ENCODE results near the gene GAMT. TPM values are rescaled to one million over a fixed set of nuclear protein-coding genes. Genes with fewer than 3 reads are reported as not detected.

Gene GAMT
- total RNA-seq, 5 donors from 2014 or later (not counting 1 experiment from before 2014, with no cell fraction given), result 11.8 to 18.1 (median 13.7) TPM

GRCh38 chr19:1353144-1353543, 48.2 kb downstream of the GAMT start:
- POLR2A ChIA-PET, result no interaction called here
- H3K27ac Mint-ChIP-seq, result no peak overlapping the region

GRCh38 chr19:1351381-1351851, 49.9 kb downstream of the GAMT start:
- Histone ChIP-seq H3K27me3 (replicated peaks in 1 of 2; ENCODE audit: control insufficient read depth in 2 of 2, extremely low read depth in 1 of 2, insufficient read depth in 2 of 2, low read length in 1 of 2) (peaks cover 0 to 5% of the 10 kb centered on the region in 2 experiments), H3K9me3 (no peaks in the 10 kb centered on the region), H3K27ac (ENCODE audit: low read length) (no peak overlapping the region), H3K36me3 (ENCODE audit: control insufficient read depth in 2 of 2, extremely low read depth in 1 of 2, insufficient read depth in 1 of 2, low read length in 1 of 2) (no peaks in the 10 kb centered on the region), H3K4me1 (ENCODE audit: control insufficient read depth in 1 of 2, extremely low read depth in 1 of 2, insufficient read depth in 2 of 2, low read length in 2 of 2) (peaks cover 0 to 20% of the 10 kb centered on the region in 2 experiments), H3K4me3 (ENCODE audit: control insufficient read depth in 1 of 2, extremely low read depth in 1 of 2, low read length in 1 of 2) (no peak overlapping the region)
- POLR2A ChIA-PET, result no interaction called here
- H3K36me3 Mint-ChIP-seq, result no peaks in the 10 kb centered on the region
- CTCF ChIA-PET, result no interaction called here
- ATAC-seq (replicated peaks in 1 of 4) (no peak), DNase-seq (no peak)
- H3K9me3 Mint-ChIP-seq, result no peaks in the 10 kb centered on the region
- H3K27ac Mint-ChIP-seq, result no peak overlapping the region
- peaks cover 11 to 13% (median 11%) of the 10 kb centered on the region in 3 donors for H3K4me1 Mint-ChIP-seq
- 91% methylated on average over 16 of the region's 21 CpGs for WGBS (ENCODE audit: insufficient coverage)
- peaks cover 1 to 4% of the 10 kb centered on the region in 2 donors for H3K27me3 Mint-ChIP-seq
- no peak overlapping the region for H3K4me3 Mint-ChIP-seq

More at GRCh38 chr19:1353144-1353543, 48.2 kb downstream of the GAMT start:
- CTCF ChIA-PET, result no interaction called here
- WGBS (ENCODE audit: insufficient coverage), result 87% methylated on average over 5 of the region's 9 CpGs
- Histone ChIP-seq H3K36me3 (ENCODE audit: control insufficient read depth in 2 of 2, extremely low read depth in 1 of 2, insufficient read depth in 1 of 2, low read length in 1 of 2) (peaks cover 0 to 7% of the 10 kb centered on the region in 2 donors), H3K4me3 (ENCODE audit: control insufficient read depth in 1 of 2, extremely low read depth in 1 of 2, low read length in 1 of 2) (no peak overlapping the region), H3K4me1 (ENCODE audit: control insufficient read depth in 1 of 2, extremely low read depth in 1 of 2, insufficient read depth in 2 of 2, low read length in 2 of 2) (peaks cover 0 to 20% of the 10 kb centered on the region in 2 experiments), H3K9me3 (no peaks in the 10 kb centered on the region), H3K27ac (ENCODE audit: low read length) (no peak overlapping the region), H3K27me3 (replicated peaks in 1 of 2; ENCODE audit: control insufficient read depth in 2 of 2, extremely low read depth in 1 of 2, insufficient read depth in 2 of 2, low read length in 1 of 2) (peaks cover 0 to 5% of the 10 kb centered on the region in 2 experiments)
- peak overlapping the region; percentile 24 to 94 (median 29) for H3K4me3 Mint-ChIP-seq
- H3K9me3 Mint-ChIP-seq, result no peaks in the 10 kb centered on the region
- DNase-seq (no peak), ATAC-seq (replicated peaks in 1 of 4) (no peak)
- peaks cover 11% of the 10 kb centered on the region for H3K36me3 Mint-ChIP-seq
- H3K27me3 Mint-ChIP-seq, result peaks cover 1 to 4% of the 10 kb centered on the region in 2 donors
- H3K4me1 Mint-ChIP-seq, result peaks cover 11 to 16% (median 14%) of the 10 kb centered on the region in 3 donors

- Histone ChIP-seq H3K27me3 (replicated peaks in 1 of 2; ENCODE audit: control insufficient read depth in 2 of 2, extremely low read depth in 1 of 2, insufficient read depth in 2 of 2, low read length in 1 of 2) (peaks cover 0 to 5% of the 10 kb centered on the region in 2 experiments), H3K4me1 (ENCODE audit: control insufficient read depth in 1 of 2, extremely low read depth in 1 of 2, insufficient read depth in 2 of 2, low read length in 2 of 2) (peaks cover 0 to 17% of the 10 kb centered on the region in 2 experiments), H3K36me3 (ENCODE audit: control insufficient read depth in 2 of 2, extremely low read depth in 1 of 2, insufficient read depth in 1 of 2, low read length in 1 of 2) (no peaks in the 10 kb centered on the region), H3K27ac (ENCODE audit: low read length) (no peak overlapping the region), H3K9me3 (no peaks in the 10 kb centered on the region), H3K4me3 (ENCODE audit: control insufficient read depth in 1 of 2, extremely low read depth in 1 of 2, low read length in 1 of 2) (no peak overlapping the region)
- Mint-ChIP-seq H3K4me1 (peaks cover 6 to 9% (median 7%) of the 10 kb centered on the region in 3 donors), H3K36me3 (no peaks in the 10 kb centered on the region), H3K27me3 (peaks cover 1 to 4% of the 10 kb centered on the region in 2 donors), H3K27ac (no peak overlapping the region), H3K4me3 (no peak overlapping the region), H3K9me3 (no peaks in the 10 kb centered on the region)
- ChIA-PET CTCF (no interaction called here), POLR2A (no interaction called here)
- WGBS (ENCODE audit: insufficient coverage), result 90% methylated on average over 4 of the region's 5 CpGs
- ATAC-seq (replicated peaks in 1 of 4) (no peak), DNase-seq (no peak)
These were observed 50.5 kb downstream of the GAMT start for GRCh38 chr19:1350867-1351266.

GRCh38 chr19:1349211-1349610, 52.1 kb downstream of the GAMT start:
- no peaks in the 10 kb centered on the region for H3K36me3 Mint-ChIP-seq
- CTCF ChIA-PET, result no interaction called here
- H3K4me3 Mint-ChIP-seq, result no peak overlapping the region
- 92% methylated on average over 17 of the region's 18 CpGs for WGBS (ENCODE audit: insufficient coverage)
- ATAC-seq (replicated peaks in 1 of 4), result no peak
- H3K27me3 Mint-ChIP-seq, result peaks cover 1 to 4% of the 10 kb centered on the region in 2 donors
- peaks cover 3 to 9% (median 6%) of the 10 kb centered on the region in 3 donors for H3K4me1 Mint-ChIP-seq
- Histone ChIP-seq H3K9me3 (no peaks in the 10 kb centered on the region), H3K27me3 (replicated peaks in 1 of 2; ENCODE audit: control insufficient read depth in 2 of 2, extremely low read depth in 1 of 2, insufficient read depth in 2 of 2, low read length in 1 of 2) (peaks cover 0 to 5% of the 10 kb centered on the region in 2 experiments), H3K27ac (ENCODE audit: low read length) (no peak overlapping the region), H3K4me1 (ENCODE audit: control insufficient read depth in 1 of 2, extremely low read depth in 1 of 2, insufficient read depth in 2 of 2, low read length in 2 of 2) (peaks cover 0 to 5% of the 10 kb centered on the region in 2 experiments), H3K4me3 (ENCODE audit: control insufficient read depth in 1 of 2, extremely low read depth in 1 of 2, low read length in 1 of 2) (no peak overlapping the region), H3K36me3 (ENCODE audit: control insufficient read depth in 2 of 2, extremely low read depth in 1 of 2, insufficient read depth in 1 of 2, low read length in 1 of 2) (no peaks in the 10 kb centered on the region)
- no peaks in the 10 kb centered on the region for H3K9me3 Mint-ChIP-seq
- POLR2A ChIA-PET, result no interaction called here
- no peak for DNase-seq
- H3K27ac Mint-ChIP-seq, result no peak overlapping the region

Other genes starting within 250 kb of the GAMT start
- gene SBNO2, start 227.3 kb downstream of the GAMT start, total RNA-seq, result 100 to 1,000 TPM in 3 of 5 donors, 10 to 100 TPM in 2; 90.2 to 115 (median 106) TPM
- gene STK11, start 195.8 kb downstream of the GAMT start, total RNA-seq, result 100 to 1,000 TPM in 2 of 5 donors, 10 to 100 TPM in 3; 70.2 to 115 (median 99.5) TPM
- gene CBARP, start 163.5 kb downstream of the GAMT start, total RNA-seq, result under 1 TPM in 4 of 5 donors, not detected in 1; 0.08 to 0.36 (median 0.23) TPM
- gene ATP5F1D, start 159.8 kb downstream of the GAMT start, total RNA-seq, result 100 to 1,000 TPM; 117 to 233 (median 155) TPM
- gene MIDN, start 153.0 kb downstream of the GAMT start, total RNA-seq, result 100 to 1,000 TPM in 1 of 5 donors, 10 to 100 TPM in 4; 54.0 to 161 (median 66.9) TPM
- gene CIRBP, start 132.2 kb downstream of the GAMT start, total RNA-seq, result 100 to 1,000 TPM; 477 to 682 (median 657) TPM
- gene FAM174C, start 126.0 kb downstream of the GAMT start, total RNA-seq, result 10 to 100 TPM; 42.1 to 69.8 (median 60.4) TPM
- gene EFNA2, start 115.7 kb downstream of the GAMT start, total RNA-seq, result under 1 TPM in 1 of 5 donors, not detected in 4; 0.38 TPM
- gene NDUFS7, start 17.6 kb downstream of the GAMT start, total RNA-seq, result 10 to 100 TPM; 50.3 to 85.5 (median 79.6) TPM
- 100 to 1,000 TPM; 153 to 170 (median 161) TPM for gene DAZAP1, start 6.0 kb upstream of the GAMT start, total RNA-seq
- 1,000 to 10,000 TPM; 1,731 to 2,353 (median 2,282) TPM for gene RPS15, start 36.9 kb upstream of the GAMT start, total RNA-seq
- under 1 TPM; 0.08 to 0.29 (median 0.13) TPM for gene APC2, start 48.6 kb upstream of the GAMT start, total RNA-seq
- gene C19orf25, start 77.7 kb upstream of the GAMT start, total RNA-seq, result 10 to 100 TPM; 30.8 to 76.2 (median 71.4) TPM
- gene PCSK4, start 88.8 kb upstream of the GAMT start, total RNA-seq, result 1 to 10 TPM; 5.2 to 9.8 (median 5.6) TPM
- gene REEP6, start 89.6 kb upstream of the GAMT start, total RNA-seq, result 1 to 10 TPM; 2.2 to 6.9 (median 5.5) TPM
- gene ADAMTSL5, start 111.5 kb upstream of the GAMT start, total RNA-seq, result 1 to 10 TPM; 5.7 to 7.9 (median 6.9) TPM
- not detected for gene PLK5, start 122.5 kb upstream of the GAMT start, total RNA-seq
- gene MEX3D, start 166.8 kb upstream of the GAMT start, total RNA-seq, result 1 to 10 TPM; 2.1 to 7.7 (median 6.2) TPM
- 10 to 100 TPM; 51.8 to 80.3 (median 75.5) TPM for gene MBD3, start 191.3 kb upstream of the GAMT start, total RNA-seq
- 100 to 1,000 TPM; 127 to 168 (median 148) TPM for gene UQCR11, start 203.9 kb upstream of the GAMT start, total RNA-seq